ES-I3 (cell line): ENCODE data around the gene OSTC.

Experiments used
- H3K36me3 ChIP-seq: 2 replicates; pipeline ENCODE4 v1.6.1; 2013; ENCODE audit warnings: mild to moderate bottlenecking, low read length, control low read depth, moderate library complexity; ENCODE audit not compliant: insufficient read depth
- H3K4me1 ChIP-seq: 2 replicates; pipeline ENCODE4 v1.6.1; 2013; ENCODE audit warnings: mild to moderate bottlenecking, control low read depth, low read length; ENCODE audit not compliant: insufficient read depth
- H3K9ac ChIP-seq: 2 replicates; pipeline ENCODE4 v1.6.1; 2013; ENCODE audit warnings: low read depth, mild to moderate bottlenecking, low read length, moderate library complexity
- H3K9me3 ChIP-seq: 2 replicates; pipeline ENCODE4 v1.6.1; 2013; ENCODE audit warnings: mild to moderate bottlenecking, low read length, moderate library complexity; ENCODE audit not compliant: control insufficient read depth, insufficient read depth

Gene OSTC

GRCh38 chr4:108714880-108715279, 64.5 kb downstream of the OSTC start:
- Histone ChIP-seq H3K9me3 (no peaks in the 10 kb centered on the region), H3K9ac (no peak overlapping the region), H3K36me3 (no peaks in the 10 kb centered on the region), H3K4me1 (peaks cover 11% of the 10 kb centered on the region)

GRCh38 chr4:108716340-108716739, 65.9 kb downstream of the OSTC start:
- Histone ChIP-seq H3K36me3 (no peaks in the 10 kb centered on the region), H3K9me3 (no peaks in the 10 kb centered on the region), H3K9ac (no peak overlapping the region)

DNA sequence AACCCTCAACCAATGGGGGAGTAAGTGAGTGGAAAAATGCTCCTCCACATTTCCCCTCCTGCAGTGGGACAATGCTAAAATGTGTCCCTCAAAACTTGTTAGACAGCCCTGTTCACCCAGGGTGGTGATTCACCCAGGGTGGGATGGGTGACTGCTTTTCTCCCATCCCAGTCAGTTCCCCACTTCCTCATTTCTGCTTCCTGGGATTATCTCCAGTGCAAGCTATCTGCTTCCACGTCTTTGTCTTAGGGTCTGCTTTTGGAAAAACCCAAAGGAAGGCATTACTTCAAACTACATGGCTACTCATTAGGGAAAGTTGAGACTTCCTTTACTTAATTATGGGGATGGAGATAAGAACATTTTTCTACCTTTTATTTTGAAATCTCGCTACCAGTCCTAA, 67.0 kb downstream of the OSTC start:
- H3K36me3 ChIP-seq: no peaks in the 10 kb centered on the region
- no peak overlapping the region for H3K9ac ChIP-seq
- peaks cover 11% of the 10 kb centered on the region for H3K4me1 ChIP-seq
- peaks cover 8% of the 10 kb centered on the region; the same call in 1 of the 2 replicates for H3K9me3 ChIP-seq

More at GRCh38 chr4:108716340-108716739, 65.9 kb downstream of the OSTC start:
- H3K4me1 ChIP-seq: peaks cover 11% of the 10 kb centered on the region
